ENCODE data around the gene TFF3. TPM values are rescaled to one million over a fixed set of nuclear protein-coding genes. Genes with fewer than 3 reads are reported as not detected.

Gene TFF3
- total RNA-seq, 4 donors from 2014 or later: 1.9 to 8.0 (median 5.5) TPM; not detected in 1

GRCh38 chr21:42361286-42361685 lies 46.1 kb upstream of the TFF3 start:
- H3K27me3 ChIP-seq: peaks cover 37% of the 10 kb centered on the region
- no peak for DNase-seq (ENCODE audit: low spot score in 2 of 2)
- H3K27ac ChIP-seq: no peak overlapping the region
- no peaks in the 10 kb centered on the region for H3K36me3 ChIP-seq
- no peak for TF ChIP-seq POLR2AphosphoS5 (IDR thresholded peaks at IDR 0.05)
- TF ChIP-seq POLR2A (IDR thresholded peaks at IDR 0.05): no peak
- TF ChIP-seq EP300 (IDR thresholded peaks at IDR 0.05): no peak
- no peak for TF ChIP-seq CTCF (IDR thresholded peaks at IDR 0.05)
- no peaks in the 10 kb centered on the region for H3K4me1 ChIP-seq
- no peaks in the 10 kb centered on the region for H3K9me3 ChIP-seq
- 51% methylated on average over 7 of the region's 7 CpGs for WGBS
- no peak overlapping the region for H3K4me3 ChIP-seq

- H3K27ac ChIP-seq: no peak overlapping the region
- no peak overlapping the region for H3K4me3 ChIP-seq
- DNase-seq (ENCODE audit: low spot score in 2 of 2): no peak
- no peak for TF ChIP-seq CTCF (IDR thresholded peaks at IDR 0.05)
- no peak for TF ChIP-seq EP300 (IDR thresholded peaks at IDR 0.05)
- TF ChIP-seq POLR2AphosphoS5 (IDR thresholded peaks at IDR 0.05): no peak
- TF ChIP-seq POLR2A (IDR thresholded peaks at IDR 0.05): no peak
- no peaks in the 10 kb centered on the region for H3K9me3 ChIP-seq
- H3K27me3 ChIP-seq: peaks cover 29% of the 10 kb centered on the region
- H3K36me3 ChIP-seq: no peaks in the 10 kb centered on the region
- WGBS: 68% methylated on average over 2 of the region's 2 CpGs
- no peaks in the 10 kb centered on the region for H3K4me1 ChIP-seq
Measured at GRCh38 chr21:42360317-42360716, 45.1 kb upstream of the TFF3 start.

- 88% methylated on average over 13 of the region's 13 CpGs for WGBS
- Histone ChIP-seq H3K4me1 (no peaks in the 10 kb centered on the region), H3K4me3 (no peak overlapping the region), H3K36me3 (no peaks in the 10 kb centered on the region), H3K27ac (no peak overlapping the region), H3K27me3 (peaks cover 15% of the 10 kb centered on the region), H3K9me3 (no peaks in the 10 kb centered on the region)
- DNase-seq (ENCODE audit: low spot score in 2 of 2): no peak
- TF ChIP-seq CTCF (IDR thresholded peaks at IDR 0.05) (no peak), POLR2AphosphoS5 (IDR thresholded peaks at IDR 0.05) (no peak), EP300 (IDR thresholded peaks at IDR 0.05) (no peak), POLR2A (IDR thresholded peaks at IDR 0.05) (no peak)
Measured at GRCh38 chr21:42358937-42359336, 43.7 kb upstream of the TFF3 start.

GRCh38 chr21:42358261-42358660 lies 43.1 kb upstream of the TFF3 start:
- H3K27me3 ChIP-seq: peaks cover 14% of the 10 kb centered on the region
- no peaks in the 10 kb centered on the region for H3K36me3 ChIP-seq
- DNase-seq (ENCODE audit: low spot score in 2 of 2): no peak
- no peak overlapping the region for H3K27ac ChIP-seq
- WGBS: 91% methylated on average over 12 of the region's 12 CpGs
- no peaks in the 10 kb centered on the region for H3K9me3 ChIP-seq
- H3K4me1 ChIP-seq: no peaks in the 10 kb centered on the region
- TF ChIP-seq CTCF (IDR thresholded peaks at IDR 0.05) (no peak), POLR2A (IDR thresholded peaks at IDR 0.05) (no peak), POLR2AphosphoS5 (IDR thresholded peaks at IDR 0.05) (no peak), EP300 (IDR thresholded peaks at IDR 0.05) (no peak)
- no peak overlapping the region for H3K4me3 ChIP-seq

- Histone ChIP-seq H3K36me3 (no peaks in the 10 kb centered on the region), H3K4me1 (no peaks in the 10 kb centered on the region), H3K27me3 (peaks cover 14% of the 10 kb centered on the region), H3K4me3 (no peak overlapping the region), H3K27ac (no peak overlapping the region), H3K9me3 (no peaks in the 10 kb centered on the region)
- TF ChIP-seq EP300 (IDR thresholded peaks at IDR 0.05) (no peak), CTCF (IDR thresholded peaks at IDR 0.05) (no peak), POLR2AphosphoS5 (IDR thresholded peaks at IDR 0.05) (no peak), POLR2A (IDR thresholded peaks at IDR 0.05) (no peak)
- DNase-seq (ENCODE audit: low spot score in 2 of 2): no peak
- WGBS: 38% methylated on average over 3 of the region's 3 CpGs
Measured at GRCh38 chr21:42357307-42357706, 42.1 kb upstream of the TFF3 start.

All from suprapubic skin (tissue), 4 donors.